Cortex of kidney (tissue), 1 donor: ENCODE results near the gene HSPB7.
"Not testable (repeated sequence)": the region's sequence is repeated elsewhere in the genome, so short reads cannot be mapped to it uniquely, and the experiment has no call there.

Source experiments
- DNase-seq: peaks from one replicate; lab custom pipeline; 2025; lab: John Stamatoyannopoulos, UW

The HSPB7 gene

GRCh38 chr1:16022393-16022792 is 4.5 kb upstream of the HSPB7 start:
- DNase-seq: no peak

GRCh38 chr1:16021681-16022080 is 3.8 kb upstream of the HSPB7 start, which contains the start of gene CLCNKA:
TSS of gene CLCNKA (plus strand) at chr1:16022036. CDS start at chr1:16022620, 584 bp downstream.
- DNase-seq: no peak

GRCh38 chr1:16020878-16021277 is 3.0 kb upstream of the HSPB7 start:
- not testable (repeated sequence) for DNase-seq

- no peak for DNase-seq
Measured at GRCh38 chr1:16020325-16020724, 2.5 kb upstream of the HSPB7 start.

GRCh38 chr1:16019644-16020277 is 1.9 kb upstream of the HSPB7 start:
- no peak for DNase-seq

GRCh38 chr1:16018749-16019643 is 1.2 kb upstream of the HSPB7 start:
- DNase-seq: no peak

- no peak for DNase-seq
Measured at GRCh38 chr1:16018308-16018707, 465 bp upstream of the HSPB7 start.

- no peak for DNase-seq
Measured at GRCh38 chr1:16017076-16017460, 775 bp downstream of the HSPB7 start.

- DNase-seq: no peak
Measured at GRCh38 chr1:16015960-16016901, 1.6 kb downstream of the HSPB7 start.

- DNase-seq: no peak
Measured at GRCh38 chr1:16015491-16015890, 2.4 kb downstream of the HSPB7 start.

GRCh38 chr1:16014509-16015482 is 3.0 kb downstream of the HSPB7 start:
- DNase-seq: no peak

- DNase-seq: no peak
Measured at GRCh38 chr1:16013908-16014258, 4.0 kb downstream of the HSPB7 start.

GRCh38 chr1:16013220-16013907 is 4.5 kb downstream of the HSPB7 start:
- DNase-seq: no peak

GRCh38 chr1:16012590-16013219 is 5.1 kb downstream of the HSPB7 start:
- DNase-seq: no peak

- DNase-seq: no peak
Measured at GRCh38 chr1:16011936-16012589, 5.8 kb downstream of the HSPB7 start.

GRCh38 chr1:16010837-16011236 is 7.0 kb downstream of the HSPB7 start:
- DNase-seq: no peak

GRCh38 chr1:16009678-16010077 is 8.2 kb downstream of the HSPB7 start:
- DNase-seq: no peak

GRCh38 chr1:16009030-16009460 is 8.8 kb downstream of the HSPB7 start:
- DNase-seq: no peak

- no peak for DNase-seq
Measured at GRCh38 chr1:16007671-16008341, 10.0 kb downstream of the HSPB7 start.
